Endometrial microvascular endothelial cells (primary cell): ENCODE data around the gene ANHX. TPM values are rescaled to one million over a fixed set of nuclear protein-coding genes. Genes with fewer than 3 reads are reported as not detected.

Experiments
- in situ Hi-C: cut with HindIII; loops from 2 replicates; pipeline ENCODE4 v1.10.0; 2017; ENCODE audit warnings: low sequenced_read_pairs, low pct_unique_long_range_greater_than_20kb; ENCODE audit errors: inconsistent ontology term
- total RNA-seq: library from RNA; depleted of rRNA; stranded (reverse); fragments of >200 nt; gene quantifications from one replicate; pipeline ENCODE4 v1.2.3, GENCODE V29; 2015; ENCODE audit errors: inconsistent ontology term

The ANHX gene
- total RNA-seq, 1 donor from 2014 or later: not detected

GRCh38 chr12:133206390-133206789, 29.3 kb downstream of the ANHX start:
- in situ Hi-C loops: no loop called here

DNA sequence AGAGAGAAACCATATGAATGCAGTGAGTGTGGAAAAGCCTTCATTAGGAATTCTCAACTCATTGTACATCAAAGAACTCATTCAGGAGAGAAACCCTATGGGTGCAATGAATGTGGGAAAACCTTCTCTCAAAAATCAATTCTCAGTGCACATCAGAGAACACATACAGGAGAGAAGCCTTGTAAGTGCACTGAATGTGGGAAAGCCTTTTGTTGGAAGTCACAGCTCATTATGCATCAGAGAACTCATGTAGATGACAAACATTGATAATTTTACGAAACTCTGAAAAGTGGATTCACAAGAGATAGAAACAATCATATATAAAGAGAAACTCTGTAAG, 31.4 kb downstream of the ANHX start:
- in situ Hi-C loops: no loop called here

- in situ Hi-C loops: no loop called here
Measured at GRCh38 chr12:133203344-133204263, 32.1 kb downstream of the ANHX start.

DNA sequence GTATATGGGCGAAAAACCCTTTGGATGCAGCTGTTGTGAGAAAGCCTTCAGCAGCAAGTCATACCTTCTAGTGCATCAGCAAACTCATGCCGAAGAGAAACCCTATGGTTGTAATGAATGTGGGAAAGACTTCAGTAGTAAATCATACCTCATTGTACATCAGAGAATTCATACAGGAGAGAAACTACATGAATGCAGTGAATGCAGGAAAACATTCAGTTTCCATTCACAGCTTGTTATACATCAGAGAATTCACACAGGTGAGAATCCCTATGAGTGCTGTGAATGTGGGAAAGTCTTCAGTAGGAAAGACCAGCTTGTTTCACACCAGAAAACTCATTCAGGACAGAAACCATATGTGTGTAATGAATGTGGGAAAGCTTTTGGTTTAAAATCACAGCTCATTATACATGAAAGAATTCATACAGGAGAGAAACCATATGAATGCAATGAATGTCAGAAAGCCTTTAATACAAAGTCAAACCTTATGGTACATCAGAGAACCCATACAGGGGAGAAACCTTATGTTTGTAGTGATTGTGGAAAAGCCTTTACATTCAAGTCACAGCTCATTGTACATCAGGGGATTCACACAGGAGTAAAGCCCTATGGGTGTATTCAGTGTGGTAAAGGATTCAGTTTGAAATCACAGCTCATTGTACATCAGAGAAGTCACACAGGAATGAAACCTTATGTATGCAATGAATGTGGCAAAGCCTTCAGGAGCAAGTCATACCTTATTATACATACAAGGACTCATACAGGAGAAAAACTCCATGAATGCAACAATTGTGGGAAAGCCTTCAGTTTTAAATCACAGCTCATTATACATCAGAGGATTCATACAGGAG, 33.0 kb downstream of the ANHX start:
- in situ Hi-C loops: no loop called here

- in situ Hi-C loops: no loop called here
Measured at GRCh38 chr12:133201888-133202287, 33.8 kb downstream of the ANHX start.

DNA sequence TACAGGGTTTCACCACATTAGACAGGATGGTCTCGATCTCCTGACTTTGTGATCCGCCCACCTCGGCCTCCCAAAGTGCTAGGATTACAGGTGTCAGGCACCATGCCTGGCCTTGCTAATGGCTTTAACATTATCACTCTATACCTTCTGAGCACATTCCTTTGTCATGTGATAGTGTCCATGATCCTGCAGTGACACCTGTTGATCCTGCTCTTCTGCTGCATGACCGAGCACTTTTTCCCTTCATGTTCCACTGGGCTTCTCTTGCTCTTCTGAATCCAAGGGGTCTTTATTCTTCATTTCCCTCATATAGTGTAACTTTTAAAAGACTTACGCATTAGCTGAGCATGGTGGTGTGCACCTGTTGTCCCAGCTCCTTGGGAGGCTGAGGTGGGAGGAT, 42.8 kb downstream of the ANHX start:
- in situ Hi-C loops: no loop called here

DNA sequence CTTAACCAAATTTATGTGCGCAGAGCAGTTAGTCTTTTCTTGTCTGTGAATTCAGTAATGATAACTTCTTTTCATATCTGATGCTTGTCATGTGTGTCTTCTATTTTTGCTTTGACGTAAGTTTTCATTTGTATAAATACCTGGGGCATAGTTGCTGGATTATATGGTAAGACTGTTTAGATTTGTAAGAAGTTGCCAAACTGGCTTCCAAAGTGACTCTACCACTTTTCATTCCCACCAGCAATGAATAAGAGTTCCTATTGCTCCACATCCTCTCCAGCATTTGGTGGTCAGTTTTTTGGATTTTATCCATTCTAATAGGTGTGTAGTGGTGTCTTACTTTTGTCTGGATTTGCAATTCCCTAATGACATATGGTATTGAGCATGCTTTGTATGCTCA, 45.5 kb downstream of the ANHX start:
- in situ Hi-C loops: no loop called here

DNA sequence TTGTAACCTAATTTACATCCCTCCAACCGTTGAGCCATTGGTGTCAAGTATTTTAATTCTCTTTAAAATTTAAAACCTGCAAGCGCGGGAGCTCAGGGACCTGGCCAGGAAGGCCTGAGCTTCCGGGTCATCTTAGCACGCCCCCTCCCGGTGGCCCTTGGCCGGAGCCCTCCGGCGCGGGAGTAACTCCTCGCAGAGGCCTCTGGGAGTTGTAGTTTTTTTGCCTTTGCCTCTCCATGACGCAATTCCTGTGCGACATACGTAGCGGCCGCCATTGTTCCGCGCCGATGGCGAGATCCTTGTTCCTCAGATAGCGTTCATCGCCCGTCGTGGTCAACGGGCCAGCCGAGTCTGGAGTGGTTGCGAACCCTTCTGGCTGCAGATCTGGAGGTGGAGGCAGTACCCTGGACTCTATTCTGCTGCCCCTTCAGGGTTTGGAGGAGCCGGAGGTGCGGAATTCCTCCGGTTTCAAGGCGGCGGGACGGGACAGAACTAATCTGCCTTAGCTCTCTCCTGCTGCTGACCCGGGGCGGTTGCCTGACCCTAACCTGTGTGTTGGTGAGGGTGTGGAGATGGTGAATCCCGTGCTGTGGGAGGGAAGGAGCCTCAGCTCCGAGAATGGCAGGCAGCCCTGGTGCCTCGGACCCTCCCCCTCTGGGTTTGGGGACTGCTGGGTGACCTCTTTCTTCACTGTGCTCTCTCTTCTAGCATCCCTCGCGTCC, 54.3 kb downstream of the ANHX start, which contains the start of gene ZNF268:
ZNF268 (plus strand) TSS at position 258 of the 722 bp plus-strand sequence. CDS start 503 bp downstream, outside the sequence.
- in situ Hi-C loops: no loop called here

- in situ Hi-C loops: no loop called here
Measured at GRCh38 chr12:133180669-133181068, 55.0 kb downstream of the ANHX start.

DNA sequence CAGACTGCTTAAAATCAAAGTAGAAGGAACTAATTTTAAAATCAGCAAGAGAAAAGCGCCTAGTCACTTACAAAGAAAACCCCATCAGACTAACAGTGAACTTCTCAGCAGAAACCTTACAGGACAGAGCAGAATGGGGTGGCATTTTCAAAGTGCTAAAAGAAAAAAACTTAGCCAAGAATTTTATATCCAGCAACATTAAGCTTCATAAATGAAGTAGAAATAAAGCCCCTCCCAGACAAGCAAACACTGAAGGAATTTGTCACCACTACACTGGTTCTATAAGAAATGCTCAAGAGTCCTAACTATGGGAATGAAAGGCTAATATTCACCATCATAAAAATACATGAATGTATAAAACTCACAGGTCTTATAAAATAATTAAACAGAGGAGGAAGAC, 60.8 kb downstream of the ANHX start:
- in situ Hi-C loops: no loop called here

DNA sequence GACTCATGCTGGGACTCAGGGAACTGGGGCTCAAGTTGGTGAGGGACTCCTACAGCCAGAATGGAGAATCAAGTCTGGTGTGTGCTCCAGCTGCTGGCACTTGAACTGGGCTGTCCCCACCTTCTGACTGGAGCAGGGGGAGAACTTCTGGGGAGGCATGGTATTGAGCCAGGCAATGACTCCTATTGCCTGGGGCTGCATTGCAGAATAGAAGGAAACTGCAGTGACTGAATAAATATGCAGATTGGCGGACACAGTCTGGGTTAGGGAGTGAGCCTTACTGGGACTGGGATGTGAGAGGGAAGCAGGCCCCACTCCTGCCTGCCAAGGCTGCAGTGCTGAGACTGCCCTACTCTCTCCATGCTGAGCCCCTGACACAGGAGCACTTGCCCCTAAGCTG, 63.2 kb downstream of the ANHX start:
- in situ Hi-C loops: no loop called here

Other genes starting within 250 kb of the ANHX start
- gene ZNF26, start 249.5 kb downstream of the ANHX start, total RNA-seq: 9.6 TPM
- gene ZNF84, start 198.4 kb downstream of the ANHX start, total RNA-seq: 11.2 TPM
- 15.2 TPM for gene ZNF140, start 155.0 kb downstream of the ANHX start, total RNA-seq
- 0.37 TPM for gene ZNF891, start 105.6 kb downstream of the ANHX start, total RNA-seq
- gene ZNF10, start 105.2 kb downstream of the ANHX start, total RNA-seq: 1.3 TPM
- 40.5 TPM for gene ZNF268, start 54.4 kb downstream of the ANHX start, total RNA-seq